WTC11 (cell line): ENCODE results near the gene AP1G1. TPM values are rescaled to one million over a fixed set of nuclear protein-coding genes. Genes with fewer than 3 reads are reported as not detected.

ENCODE experiments used
- ATAC-seq: fragments of 200-7000 bp; cut with Tn5 transposase; 2 replicates; pipeline ENCODE4 v1.10.0; 2021; ENCODE audit warnings: mild to moderate bottlenecking, moderate library complexity
- CTCF ChIA-PET: fragments of 300-600 bp; sonication (Branson Sonifier 250); formaldehyde crosslinking; loops from one replicate; lab custom pipeline; 2021; ENCODE audit warnings: antibody characterized with exemption; lab: Charles Lee
- POLR2A ChIA-PET: fragments of 350-600 bp; sonication (Branson Sonifier 250); formaldehyde crosslinking; loops from one replicate; lab custom pipeline; 2021; ENCODE audit warnings: antibody characterized with exemption; lab: Charles Lee
- DNase-seq: peaks from one replicate; pipeline ENCODE4 v3.0.0; 2021; ENCODE audit warnings: low spot score
- H3K27ac Mint-ChIP-seq: 2 replicates; pipeline ENCODE4 v1.8.0; 2021; ENCODE audit warnings: mixed read lengths
- H3K27me3 Mint-ChIP-seq: 2 replicates; pipeline ENCODE4 v1.8.0; 2021; ENCODE audit warnings: low read depth, mild to moderate bottlenecking, moderate library complexity, mixed read lengths
- H3K36me3 Mint-ChIP-seq: 2 replicates; pipeline ENCODE4 v1.8.0; 2021; ENCODE audit warnings: mixed read lengths
- H3K4me1 Mint-ChIP-seq: 2 replicates; pipeline ENCODE4 v1.8.0; 2022; ENCODE audit warnings: mixed read lengths
- H3K4me3 Mint-ChIP-seq: 2 replicates; pipeline ENCODE4 v1.8.0; 2021; ENCODE audit warnings: mild to moderate bottlenecking, moderate library complexity, mixed read lengths
- H3K9me3 Mint-ChIP-seq: 2 replicates; pipeline ENCODE4 v1.8.0; 2021; ENCODE audit warnings: mixed read lengths
- AFF4 ChIP-seq: sonication (generic); formaldehyde crosslinking; IDR thresholded peaks from 2 replicates; pipeline ENCODE4 v1.8.1; 2023; ENCODE audit warnings: mild to moderate bottlenecking, missing genetic modification reagents, borderline replicate concordance
- AR ChIP-seq: fragments of 250-450 bp; sonication (Bioruptor Pico); IDR thresholded peaks from 2 replicates; pipeline ENCODE4 v1.9.0; 2021; ENCODE audit warnings: mild to moderate bottlenecking
- ARID4B ChIP-seq: sonication (generic); formaldehyde crosslinking; IDR thresholded peaks from 2 replicates; pipeline ENCODE4 v1.8.0; 2023; ENCODE audit warnings: missing genetic modification reagents, mild to moderate bottlenecking, borderline replicate concordance
- ESRRA ChIP-seq: sonication (generic); formaldehyde crosslinking; IDR thresholded peaks from 2 replicates; pipeline ENCODE4 v1.8.1; 2022; ENCODE audit warnings: mild to moderate bottlenecking, missing genetic modification reagents, borderline replicate concordance
- FOXP4 ChIP-seq: sonication (generic); formaldehyde crosslinking; IDR thresholded peaks from 2 replicates; pipeline ENCODE4 v1.8.0; 2022; ENCODE audit warnings: mild to moderate bottlenecking, missing genetic modification reagents
- JAZF1 ChIP-seq: fragments of 250-450 bp; sonication (Bioruptor Pico); IDR thresholded peaks from 2 replicates; pipeline ENCODE4 v1.9.0; 2021; ENCODE audit warnings: moderate library complexity, mild to moderate bottlenecking, inconsistent platforms
- PRRX2 ChIP-seq: fragments of 250-450 bp; sonication (Bioruptor Pico); IDR thresholded peaks from 2 replicates; pipeline ENCODE4 v1.8.0; 2021; ENCODE audit warnings: mild to moderate bottlenecking
- RORB ChIP-seq: fragments of 250-450 bp; sonication (Bioruptor Pico); IDR thresholded peaks from 2 replicates; pipeline ENCODE4 v1.9.0; 2021; ENCODE audit warnings: mild to moderate bottlenecking
- TEAD1 ChIP-seq: sonication (generic); formaldehyde crosslinking; IDR thresholded peaks from 2 replicates; pipeline ENCODE4 v1.8.0; 2022; ENCODE audit warnings: mild to moderate bottlenecking, missing genetic modification reagents
- ZBTB21 ChIP-seq: sonication (generic); formaldehyde crosslinking; IDR thresholded peaks from 2 replicates; pipeline ENCODE4 v1.8.1; 2023; ENCODE audit warnings: mild to moderate bottlenecking, missing genetic modification reagents, borderline replicate concordance
- ZMAT4 ChIP-seq: fragments of 250-450 bp; sonication (Bioruptor Pico); IDR thresholded peaks from 2 replicates; pipeline ENCODE4 v1.9.0; 2021; ENCODE audit warnings: mild to moderate bottlenecking
- ZNF121 ChIP-seq: sonication (generic); formaldehyde crosslinking; IDR thresholded peaks from 2 replicates; pipeline ENCODE4 v1.8.0; 2023; ENCODE audit warnings: missing genetic modification reagents
- ZNF263 ChIP-seq: sonication (generic); formaldehyde crosslinking; IDR thresholded peaks from 2 replicates; pipeline ENCODE4 v1.8.1; 2022; ENCODE audit warnings: low read depth, mild to moderate bottlenecking, moderate library complexity, missing genetic modification reagents
- ZNF423 ChIP-seq: fragments of 250-450 bp; sonication (Bioruptor Pico); IDR thresholded peaks from 2 replicates; pipeline ENCODE4 v2.1.2; 2022; ENCODE audit warnings: mild to moderate bottlenecking, moderate library complexity
- ZNF512 ChIP-seq: sonication (generic); formaldehyde crosslinking; IDR thresholded peaks from 2 replicates; pipeline ENCODE4 v1.8.1; 2022; ENCODE audit warnings: missing genetic modification reagents, borderline replicate concordance
- total RNA-seq: library from RNA; stranded (reverse); gene quantifications from 3 replicates; pipeline ENCODE4 v1.2.3, GENCODE V29; 2021

Gene AP1G1
- total RNA-seq, 1 experiment from 2014 or later, result 72.4 TPM

- TF ChIP-seq FOXP4 (no peak), AFF4 (CRISPR knock-in tag) (no peak), ESRRA (CRISPR knock-in tag) (no peak), ZMAT4 (CRISPR knock-in tag) (no peak), ZNF263 (CRISPR knock-in tag) (no peak)
These were observed 99.3 kb downstream of the AP1G1 start (continued) for GRCh38 chr16:71709229-71709781.

GRCh38 chr16:71708696-71709095 is 99.9 kb downstream of the AP1G1 start:
- Mint-ChIP-seq H3K4me1 (peaks cover 83% of the 10 kb centered on the region), H3K36me3 (no peaks in the 10 kb centered on the region), H3K27ac (peak overlapping the region; percentile 98), H3K4me3 (no peak overlapping the region), H3K27me3 (no peaks in the 10 kb centered on the region), H3K9me3 (no peaks in the 10 kb centered on the region)
- no peak for DNase-seq
- POLR2A ChIA-PET, result interaction anchor here (0.6 kb wide), 1 partner anchor 99 kb away, joined by 3 read pairs; no protein-coding TSS in a partner anchor
- ATAC-seq, result no peak
- TF ChIP-seq JAZF1 (CRISPR knock-in tag), result no peak
- TF ChIP-seq ZNF121 (CRISPR knock-in tag), result peak; percentile 92
- CTCF ChIA-PET, result no interaction called here

- Mint-ChIP-seq H3K4me1 (peaks cover 70% of the 10 kb centered on the region), H3K4me3 (peak overlapping the region; percentile 22), H3K27me3 (no peaks in the 10 kb centered on the region), H3K36me3 (peaks cover 3% of the 10 kb centered on the region; the same call in 1 of the 2 replicates), H3K27ac (peak overlapping the region; percentile 98), H3K9me3 (no peaks in the 10 kb centered on the region)
- CTCF ChIA-PET, result interaction anchor here (0.6 kb wide), 1 partner anchor 11 kb away, joined by 3 read pairs; no protein-coding TSS in a partner anchor
- peak; percentile 84 for ATAC-seq
- POLR2A ChIA-PET, result interaction anchor here (1.2 kb wide), 1 partner anchor 16 kb away, joined by 4 read pairs; no protein-coding TSS in a partner anchor
- DNase-seq, result no peak
- TF ChIP-seq ZBTB21 (CRISPR knock-in tag), result no peak
- TF ChIP-seq AR (CRISPR knock-in tag), result no peak
- TF ChIP-seq ZNF423 (CRISPR knock-in tag), result 0 out of 2 replicates have a peak, but pooled peaks have one; percentile 5
- TF ChIP-seq RORB (CRISPR knock-in tag), result no peak
- TF ChIP-seq PRRX2 (CRISPR knock-in tag), result no peak
- TF ChIP-seq TEAD1 (CRISPR knock-in tag), result peak; percentile 73; the same call in 1 of the 2 replicates
- no peak for TF ChIP-seq ARID4B (CRISPR knock-in tag)
- TF ChIP-seq ZNF512, result no peak
These were observed 101.4 kb downstream of the AP1G1 start for GRCh38 chr16:71707199-71707598.
